Measurements from ENCODE around the gene ESYT3.

- TF ChIP-seq CBX2 (IDR thresholded peaks at IDR 0.05; ENCODE audit: insufficient read depth, low read length, poor library complexity, severe bottlenecking) (no peak), ZNF134 (CRISPR knock-in tag; conservative IDR thresholded peaks at IDR 0.05) (no peak), CTCF (IDR thresholded peaks at IDR 0.05 in 2 of 3, conservative IDR thresholded peaks at IDR 0.05 in 1 of 3; ENCODE audit: insufficient read depth in 2 of 3, low read depth in 1 of 3, low read length in 3 of 3) (no peak), RFX5 (IDR thresholded peaks at IDR 0.05; ENCODE audit: low read depth, low read length) (no peak), MLX (CRISPR knock-in tag; conservative IDR thresholded peaks at IDR 0.05) (no peak), EZH2 (IDR thresholded peaks at IDR 0.05; ENCODE audit: borderline replicate concordance, low read depth, low read length) (no peak), ZBTB7A (IDR thresholded peaks at IDR 0.05; ENCODE audit: borderline replicate concordance, control insufficient read depth, low read depth, low read length) (no peak), ATF7 (IDR thresholded peaks at IDR 0.05) (no peak), KDM4B (IDR thresholded peaks at IDR 0.05; ENCODE audit: borderline replicate concordance in 2 of 2, low read depth in 1 of 2) (no peak)
- TF ChIP-seq, protein P1, sequence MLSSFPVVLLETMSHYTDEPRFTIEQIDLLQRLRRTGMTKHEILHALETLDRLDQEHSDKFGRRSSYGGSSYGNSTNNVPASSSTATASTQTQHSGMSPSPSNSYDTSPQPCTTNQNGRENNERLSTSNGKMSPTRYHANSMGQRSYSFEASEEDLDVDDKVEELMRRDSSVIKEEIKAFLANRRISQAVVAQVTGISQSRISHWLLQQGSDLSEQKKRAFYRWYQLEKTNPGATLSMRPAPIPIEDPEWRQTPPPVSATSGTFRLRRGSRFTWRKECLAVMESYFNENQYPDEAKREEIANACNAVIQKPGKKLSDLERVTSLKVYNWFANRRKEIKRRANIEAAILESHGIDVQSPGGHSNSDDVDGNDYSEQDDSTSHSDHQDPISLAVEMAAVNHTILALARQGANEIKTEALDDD (IDR thresholded peaks at IDR 0.05) = no peak
- TF ChIP-seq, protein P2, sequence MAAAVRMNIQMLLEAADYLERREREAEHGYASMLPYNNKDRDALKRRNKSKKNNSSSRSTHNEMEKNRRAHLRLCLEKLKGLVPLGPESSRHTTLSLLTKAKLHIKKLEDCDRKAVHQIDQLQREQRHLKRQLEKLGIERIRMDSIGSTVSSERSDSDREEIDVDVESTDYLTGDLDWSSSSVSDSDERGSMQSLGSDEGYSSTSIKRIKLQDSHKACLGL (CRISPR knock-in tag; IDR thresholded peaks at IDR 0.05; ENCODE audit: borderline replicate concordance, poor library complexity, severe bottlenecking) = no peak
Observed at GRCh38 chr3:138439646-138440045, 5.2 kb downstream of the ESYT3 start.

Data from K562 (cell line).